Measurements from ENCODE around the gene PRPH.

GRCh38 chr12:49287876-49288275 is 7.1 kb upstream of the PRPH start:
- TF ChIP-seq RFX5 (IDR thresholded peaks at IDR 0.05; ENCODE audit: borderline replicate concordance, low read depth, low read length) (no peak), POLR2A (IDR thresholded peaks at IDR 0.05; ENCODE audit: control extremely low read depth in 1 of 2, low read depth in 2 of 2, low read length in 2 of 2) (no peak), EZH2 (IDR thresholded peaks at IDR 0.05; ENCODE audit: low read depth, low read length, severe bottlenecking) (no peak)

All from H1 (cell line).